GM18907 (cell line): ENCODE data around the gene GSX1.
"Not testable (repeated sequence)": the region's sequence is repeated elsewhere in the genome, so short reads cannot be mapped to it uniquely, and the experiment has no call there.

Experiments
- ATAC-seq: cut with Tn5 transposase; IDR thresholded peaks from one replicate; pipeline ENCODE4 v1.9.1; 2021; ENCODE audit warnings: mild to moderate bottlenecking, moderate library complexity; ENCODE audit not compliant: unreplicated experiment

Gene GSX1

DNA sequence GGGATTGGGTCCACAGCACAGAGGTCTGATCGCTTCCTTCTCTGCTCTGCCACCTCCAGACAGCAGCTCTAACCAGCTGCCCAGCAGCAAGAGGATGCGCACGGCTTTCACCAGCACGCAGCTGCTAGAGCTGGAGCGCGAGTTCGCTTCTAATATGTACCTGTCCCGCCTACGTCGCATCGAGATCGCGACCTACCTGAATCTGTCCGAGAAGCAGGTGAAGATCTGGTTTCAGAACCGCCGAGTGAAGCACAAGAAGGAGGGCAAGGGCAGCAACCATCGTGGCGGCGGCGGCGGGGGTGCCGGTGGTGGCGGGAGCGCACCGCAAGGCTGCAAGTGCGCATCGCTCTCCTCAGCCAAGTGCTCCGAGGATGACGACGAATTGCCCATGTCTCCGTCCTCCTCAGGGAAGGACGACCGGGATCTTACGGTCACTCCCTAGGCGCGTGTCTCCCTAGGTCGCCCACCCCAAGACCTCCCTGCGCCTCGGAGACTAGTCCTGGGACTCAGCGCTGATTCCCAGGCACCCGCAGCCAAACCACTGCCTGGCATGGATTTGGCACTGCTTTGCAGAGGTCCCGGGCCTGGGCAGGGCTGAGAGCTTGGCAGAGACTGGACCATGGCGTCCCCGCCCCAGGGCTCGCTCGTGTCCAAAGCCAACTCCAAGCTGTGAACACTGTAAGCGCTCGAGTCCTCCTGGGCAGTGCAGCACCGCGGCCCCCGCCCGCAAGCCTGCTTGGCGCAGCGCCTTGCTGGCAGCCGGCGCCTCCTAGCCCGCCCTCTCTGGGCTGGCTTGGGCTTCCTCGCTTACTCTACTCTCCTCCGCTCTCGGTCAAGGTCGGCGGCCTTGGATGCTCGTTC lies 1.5 kb downstream of the GSX1 start:
- no peak for ATAC-seq

- ATAC-seq: no peak
These were observed 2.0 kb downstream of the GSX1 start for GRCh38 chr13:27794368-27794691.

DNA sequence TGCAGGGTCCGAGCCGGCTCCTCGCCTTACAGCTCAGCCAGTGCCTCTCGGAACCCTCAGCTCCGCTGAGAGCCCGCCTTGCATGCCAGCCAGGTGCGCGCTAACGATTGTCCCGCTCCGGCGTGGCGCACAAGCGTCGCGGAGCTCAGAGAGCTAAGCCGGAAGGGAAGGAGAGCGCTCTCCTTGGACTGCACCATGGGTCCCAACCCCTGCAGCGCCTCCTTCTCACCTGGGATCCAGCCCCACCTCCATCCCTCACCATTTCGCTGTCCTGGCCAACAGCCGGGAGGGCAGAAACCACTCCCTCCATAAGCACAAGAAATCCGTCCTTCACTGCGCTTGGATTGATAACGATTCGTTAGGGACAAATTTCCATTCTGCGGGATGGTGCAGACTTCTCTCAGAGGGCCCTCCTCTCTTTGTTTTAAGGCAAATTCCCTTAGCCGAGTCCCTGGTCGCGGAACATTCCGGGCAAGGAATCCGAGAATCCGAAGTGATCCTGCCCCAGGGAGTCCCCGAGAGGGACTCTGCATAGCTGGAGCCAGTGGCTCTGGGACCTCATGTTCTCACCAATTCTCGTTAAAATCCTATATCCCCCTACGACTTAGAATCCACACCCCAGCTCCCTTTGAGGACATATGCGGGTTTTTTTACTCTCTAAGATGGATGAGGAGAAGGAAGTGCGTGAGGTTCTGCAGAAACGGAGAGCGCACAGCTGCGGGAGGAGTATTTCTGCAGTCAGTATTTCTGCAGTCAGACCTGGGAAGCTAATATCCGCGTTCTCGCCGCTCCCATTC lies 2.8 kb downstream of the GSX1 start:
- ATAC-seq: no peak

DNA sequence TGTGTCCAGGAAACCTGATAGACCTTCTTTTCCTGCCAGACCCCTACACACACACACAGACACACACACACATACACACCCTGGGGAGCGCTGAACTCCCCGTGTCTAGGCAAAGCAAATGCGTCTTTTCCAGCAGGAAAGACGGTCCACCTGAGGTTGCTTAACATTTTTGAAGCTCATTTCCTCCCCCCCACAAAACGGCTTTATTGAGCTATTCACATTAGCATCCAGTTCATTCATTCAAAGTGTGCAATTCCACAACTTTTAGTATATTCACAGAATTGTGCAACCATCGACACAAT lies 3.4 kb downstream of the GSX1 start:
- no peak for ATAC-seq

- ATAC-seq: no peak
These were observed 4.4 kb downstream of the GSX1 start for GRCh38 chr13:27796544-27797227.

- ATAC-seq: no peak
These were observed 4.9 kb downstream of the GSX1 start for GRCh38 chr13:27797228-27797624.

DNA sequence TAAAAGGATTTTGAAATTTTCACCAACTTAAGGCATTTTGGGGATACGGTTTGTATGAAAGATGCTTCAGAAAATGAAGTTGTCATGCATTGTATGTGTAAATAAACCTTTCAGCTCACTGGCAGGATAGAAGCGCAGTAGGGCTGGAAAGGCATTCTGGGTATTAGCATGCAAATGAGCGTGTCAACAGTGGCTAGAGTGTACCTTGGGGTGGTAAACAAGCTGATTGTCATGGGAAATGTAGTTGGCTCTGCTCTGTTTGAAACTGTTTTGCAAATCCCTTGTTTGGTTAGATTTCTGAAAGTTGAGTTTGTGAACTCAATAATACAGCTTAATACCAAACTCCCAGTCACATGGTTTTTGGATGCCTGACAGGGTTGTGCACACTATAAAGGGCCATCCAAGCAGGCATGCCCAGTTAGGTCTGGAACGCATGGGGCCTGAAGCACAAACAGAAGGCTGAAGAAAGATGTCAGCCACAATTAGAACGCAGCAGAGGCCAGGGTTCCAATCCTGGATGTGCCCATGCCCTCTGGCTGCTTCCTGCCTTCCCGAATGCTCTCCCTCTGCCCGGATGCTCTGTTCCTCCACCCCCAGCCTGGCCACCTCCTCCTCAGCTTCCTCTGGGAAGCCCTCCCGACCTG lies 14.6 kb downstream of the GSX1 start:
- no peak for ATAC-seq

DNA sequence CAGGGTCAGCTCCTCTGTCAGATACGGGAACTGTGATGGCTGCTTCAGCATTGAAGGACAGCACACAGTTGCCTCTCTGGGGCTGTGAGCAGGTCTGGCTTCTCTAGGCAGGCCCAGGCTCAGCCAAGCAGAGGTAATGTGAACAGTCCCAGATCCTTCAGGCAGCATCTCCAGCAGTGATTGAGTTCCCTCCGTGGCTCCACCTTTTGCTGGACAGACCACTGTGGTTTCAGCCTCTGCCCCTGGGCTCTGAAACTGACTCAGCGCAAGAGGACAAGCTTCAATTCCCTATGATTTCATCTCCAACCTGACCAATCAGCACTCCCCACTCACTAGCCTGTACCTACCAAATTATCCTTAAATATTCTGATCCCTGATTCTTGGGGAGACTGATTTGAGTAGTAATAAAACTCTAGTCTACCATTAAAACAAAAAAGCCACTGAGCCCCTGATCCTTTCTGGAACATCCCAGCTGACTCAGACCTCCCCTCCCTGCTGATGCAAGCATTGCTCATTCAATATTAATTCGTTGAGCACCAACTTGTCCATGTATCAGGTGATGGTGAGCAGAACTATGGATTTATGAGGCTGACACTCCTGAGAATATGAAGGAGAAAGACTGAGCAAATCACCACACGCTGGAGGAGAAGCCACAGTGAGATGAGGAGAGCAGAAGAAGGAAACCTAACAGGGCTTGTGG lies 16.7 kb downstream of the GSX1 start:
- ATAC-seq: no peak

- no peak for ATAC-seq
These were observed 17.7 kb downstream of the GSX1 start for GRCh38 chr13:27810009-27810408.

DNA sequence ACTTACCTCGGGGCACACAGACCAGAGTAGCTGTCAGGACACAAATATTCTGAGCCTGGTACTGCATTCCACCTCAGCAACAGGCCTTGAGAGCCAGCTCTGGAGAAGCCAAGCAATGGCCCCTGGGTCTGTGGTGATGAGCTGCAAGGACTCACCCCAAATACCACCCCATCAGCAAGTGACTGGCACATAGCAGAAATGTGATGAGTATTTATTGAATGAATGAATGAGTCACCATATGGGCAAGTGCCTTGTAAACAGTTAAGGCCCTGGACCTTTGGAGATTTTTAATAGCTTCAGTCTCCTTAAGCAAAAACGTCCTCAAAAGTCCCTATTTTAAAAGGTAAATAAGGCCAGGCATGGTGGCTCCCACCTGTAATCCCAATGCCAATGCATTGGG lies 18.2 kb downstream of the GSX1 start:
- no peak for ATAC-seq

- ATAC-seq: no peak
These were observed 21.5 kb downstream of the GSX1 start for GRCh38 chr13:27813826-27814225.

DNA sequence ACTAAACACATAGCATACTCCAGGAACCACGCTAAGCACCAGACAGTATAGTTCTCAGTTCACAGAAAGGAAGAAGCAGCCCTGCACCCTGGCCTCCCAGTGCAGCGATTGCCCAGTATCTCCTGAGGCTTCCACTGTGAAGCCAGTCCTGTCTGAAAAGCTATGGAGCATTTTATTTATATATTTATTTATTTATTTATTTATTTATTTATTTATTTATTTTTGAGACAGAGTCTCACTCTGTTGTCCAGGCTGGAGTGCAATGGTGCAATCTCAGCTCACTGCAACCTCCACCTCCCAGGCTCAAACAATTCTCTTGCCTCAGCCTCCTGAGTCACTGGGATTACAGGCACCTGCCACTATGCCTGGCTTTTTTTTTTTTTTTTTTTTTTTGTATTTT lies 25.5 kb downstream of the GSX1 start:
- not testable (repeated sequence) for ATAC-seq

DNA sequence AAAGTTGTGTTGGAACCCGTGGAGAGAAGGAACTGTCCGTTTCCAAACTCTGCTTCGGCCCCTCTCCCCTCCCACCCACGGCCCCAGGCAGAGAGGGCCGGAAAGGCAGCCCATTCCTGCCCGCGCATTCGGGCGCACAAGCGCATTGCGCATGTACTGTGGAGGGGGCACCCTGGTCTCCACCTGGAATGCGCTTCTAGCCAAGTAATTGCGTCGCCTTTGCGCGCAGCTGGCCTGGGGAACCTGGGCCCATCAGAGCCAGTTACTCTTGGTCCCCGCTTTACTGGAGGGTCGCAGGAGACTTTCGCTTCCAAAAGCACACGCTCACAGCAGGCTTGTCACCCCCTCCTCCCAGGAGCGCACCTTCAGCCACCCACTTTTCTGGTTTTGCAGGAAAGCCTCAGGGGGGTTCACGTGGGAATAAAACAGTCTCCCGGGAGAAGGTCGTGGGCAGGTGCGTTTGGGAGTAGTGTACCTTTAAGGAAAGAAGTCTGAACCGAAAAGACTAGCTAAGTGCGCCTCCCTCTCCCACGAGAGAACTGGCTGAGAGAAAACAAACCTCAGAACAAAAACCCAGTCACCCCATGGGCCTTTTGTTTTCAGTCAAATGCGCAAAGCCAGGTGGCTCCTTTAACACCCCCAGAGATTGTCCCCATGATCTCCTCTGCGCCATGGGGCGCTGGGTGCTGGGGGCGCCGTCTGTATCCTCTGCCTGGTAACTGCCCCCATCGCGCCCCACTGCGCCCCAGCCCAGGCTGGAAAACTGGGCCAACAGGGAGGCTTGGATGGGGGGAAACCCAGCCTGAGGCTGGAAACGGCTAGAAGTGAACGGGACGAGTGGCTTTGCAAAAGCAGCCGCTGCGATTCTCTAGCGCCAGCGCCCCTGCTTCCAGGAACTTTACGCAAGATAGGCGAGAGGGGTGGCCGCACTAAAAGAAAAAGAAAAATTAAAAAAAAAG lies 28.5 kb downstream of the GSX1 start:
- ATAC-seq: no peak

- no peak for ATAC-seq
These were observed 29.3 kb downstream of the GSX1 start for GRCh38 chr13:27821566-27821965.

- ATAC-seq: no peak
These were observed 30.1 kb downstream of the GSX1 start for GRCh38 chr13:27822258-27822872.

DNA sequence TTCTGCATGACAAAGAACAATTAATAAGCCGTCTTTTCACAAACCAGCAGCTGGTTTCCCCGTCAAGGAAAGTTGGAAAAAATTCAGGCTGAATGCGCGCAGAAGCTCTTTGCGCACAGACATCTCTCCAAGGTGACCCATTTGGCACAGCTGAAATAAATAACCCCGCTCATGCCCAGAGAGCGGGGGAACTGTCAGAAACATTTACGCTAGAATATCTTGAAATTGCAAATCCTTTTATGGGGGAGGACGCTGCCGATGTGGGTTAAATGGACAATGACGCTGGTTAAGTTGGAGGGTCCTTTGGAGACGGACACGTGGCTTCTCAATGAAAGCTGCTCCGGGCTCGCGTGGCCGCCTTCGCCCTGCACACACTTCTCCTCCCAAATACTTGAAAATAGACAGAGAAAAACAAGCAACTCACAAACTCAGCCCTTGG lies 30.6 kb downstream of the GSX1 start:
- no peak for ATAC-seq

DNA sequence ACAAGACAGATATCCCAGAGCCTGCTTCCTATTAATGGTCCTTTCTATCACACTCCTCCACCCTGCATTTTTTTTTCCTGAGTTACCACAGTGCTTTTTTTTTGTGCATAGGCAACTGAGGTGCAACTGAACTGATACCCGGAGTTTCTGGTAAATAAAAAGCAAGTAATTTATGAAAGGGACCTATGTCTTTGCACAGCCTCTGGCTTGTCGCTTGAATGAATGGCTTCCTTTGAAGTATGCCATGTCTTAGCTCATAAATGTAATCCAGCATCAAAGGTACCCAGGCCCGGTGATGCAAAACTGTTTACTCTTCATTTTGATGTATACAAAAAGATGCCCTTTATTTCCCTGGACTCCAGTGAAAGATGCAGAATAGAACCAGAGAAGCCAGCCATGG lies 31.8 kb downstream of the GSX1 start:
- ATAC-seq: no peak

- ATAC-seq: no peak
These were observed 32.8 kb downstream of the GSX1 start for GRCh38 chr13:27825072-27825471.
